Activated CD8-positive, alpha-beta memory T cell treated with anti-CD3 and anti-CD28 coated beads, Interleukin-2, amount 50 U/mL, for 24 hours (primary cell): ENCODE data around the gene MUC5B.
"Not testable (repeated sequence)": the region's sequence is repeated elsewhere in the genome, so short reads cannot be mapped to it uniquely, and the experiment has no call there.

ENCODE experiments used
- DNase-seq: peaks from one replicate; pipeline ENCODE4 v3.0.0-alpha.2; 2020; ENCODE audit errors: extremely low read depth

The MUC5B gene

DNA sequence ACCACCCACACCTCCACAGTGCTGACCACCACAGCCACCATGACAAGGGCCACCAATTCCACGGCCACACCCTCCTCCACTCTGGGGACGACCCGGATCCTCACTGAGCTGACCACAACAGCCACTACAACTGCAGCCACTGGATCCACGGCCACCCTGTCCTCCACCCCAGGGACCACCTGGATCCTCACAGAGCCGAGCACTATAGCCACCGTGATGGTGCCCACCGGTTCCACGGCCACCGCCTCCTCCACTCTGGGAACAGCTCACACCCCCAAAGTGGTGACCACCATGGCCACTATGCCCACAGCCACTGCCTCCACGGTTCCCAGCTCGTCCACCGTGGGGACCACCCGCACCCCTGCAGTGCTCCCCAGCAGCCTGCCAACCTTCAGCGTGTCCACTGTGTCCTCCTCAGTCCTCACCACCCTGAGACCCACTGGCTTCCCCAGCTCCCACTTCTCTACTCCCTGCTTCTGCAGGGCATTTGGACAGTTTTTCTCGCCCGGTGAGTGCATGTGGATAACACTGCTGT is 28.4 kb downstream of the MUC5B start:
- DNase-seq: no peak

DNA sequence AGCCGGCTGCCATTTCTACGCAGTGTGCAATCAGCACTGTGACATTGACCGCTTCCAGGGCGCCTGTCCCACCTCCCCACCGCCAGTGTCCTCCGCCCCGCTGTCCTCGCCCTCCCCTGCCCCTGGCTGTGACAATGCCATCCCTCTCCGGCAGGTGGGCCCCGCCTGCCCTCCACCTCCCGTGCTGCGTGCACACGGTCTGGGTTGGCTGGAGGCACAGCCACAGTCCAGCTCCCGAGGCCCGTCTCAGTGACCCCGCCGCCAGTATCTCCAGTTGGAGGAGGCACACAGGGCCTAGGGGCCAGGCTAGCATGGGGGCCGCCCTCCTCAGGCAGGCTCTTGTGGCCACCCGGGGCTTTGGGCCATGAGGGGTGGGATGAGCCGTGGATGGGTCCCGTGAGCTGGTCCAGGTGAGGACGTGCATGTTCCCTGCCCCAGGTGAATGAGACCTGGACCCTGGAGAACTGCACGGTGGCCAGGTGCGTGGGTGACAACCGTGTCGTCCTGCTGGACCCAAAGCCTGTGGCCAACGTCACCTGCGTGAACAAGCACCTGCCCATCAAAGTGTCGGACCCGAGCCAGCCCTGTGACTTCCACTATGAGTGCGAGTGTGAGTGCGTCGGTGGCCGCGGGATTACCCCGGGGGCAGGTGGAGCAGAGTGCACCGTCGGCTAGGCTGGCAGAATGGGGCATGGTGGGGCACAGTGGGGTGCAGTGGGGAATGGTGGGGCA is 29.7 kb downstream of the MUC5B start:
- DNase-seq: no peak

DNA sequence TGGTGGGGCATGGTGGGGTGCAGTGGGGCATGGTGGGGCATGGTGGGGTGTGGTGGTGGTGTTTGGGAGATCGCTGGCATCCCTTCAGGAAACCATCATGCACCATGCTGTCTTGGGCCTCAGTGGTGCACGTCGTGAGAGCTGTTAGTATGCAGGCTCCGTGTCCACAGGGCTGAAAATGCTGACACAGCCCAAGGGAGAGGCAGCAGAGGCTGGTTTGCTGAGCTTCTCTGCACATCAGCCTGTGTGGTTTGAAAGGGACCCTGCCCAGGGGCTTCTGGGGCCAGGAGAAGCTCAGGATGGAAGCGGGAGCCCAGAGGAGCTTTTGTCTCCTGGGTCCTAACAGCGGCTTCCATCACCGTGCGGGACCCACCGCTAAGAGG is 30.2 kb downstream of the MUC5B start:
- DNase-seq: no peak

DNA sequence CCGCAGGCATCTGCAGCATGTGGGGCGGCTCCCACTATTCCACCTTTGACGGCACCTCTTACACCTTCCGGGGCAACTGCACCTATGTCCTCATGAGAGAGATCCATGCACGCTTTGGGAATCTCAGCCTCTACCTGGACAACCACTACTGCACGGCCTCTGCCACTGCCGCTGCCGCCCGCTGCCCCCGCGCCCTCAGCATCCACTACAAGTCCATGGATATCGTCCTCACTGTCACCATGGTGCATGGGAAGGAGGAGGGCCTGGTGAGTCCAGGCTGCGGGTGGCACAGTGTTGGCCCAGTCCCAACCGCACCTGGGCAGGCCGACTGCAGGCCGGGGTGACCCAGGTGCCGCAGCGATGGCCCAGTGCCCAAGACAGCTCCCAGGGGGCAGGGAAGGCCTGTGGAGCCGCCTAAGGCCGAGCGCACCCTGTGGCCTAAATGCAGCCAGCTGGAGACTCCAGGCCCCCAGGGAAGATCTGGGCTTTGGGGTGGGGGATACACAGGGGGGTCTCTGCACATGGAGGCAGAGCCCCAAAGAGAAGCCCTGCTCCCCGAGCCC is 31.3 kb downstream of the MUC5B start:
- DNase-seq: no peak

DNA sequence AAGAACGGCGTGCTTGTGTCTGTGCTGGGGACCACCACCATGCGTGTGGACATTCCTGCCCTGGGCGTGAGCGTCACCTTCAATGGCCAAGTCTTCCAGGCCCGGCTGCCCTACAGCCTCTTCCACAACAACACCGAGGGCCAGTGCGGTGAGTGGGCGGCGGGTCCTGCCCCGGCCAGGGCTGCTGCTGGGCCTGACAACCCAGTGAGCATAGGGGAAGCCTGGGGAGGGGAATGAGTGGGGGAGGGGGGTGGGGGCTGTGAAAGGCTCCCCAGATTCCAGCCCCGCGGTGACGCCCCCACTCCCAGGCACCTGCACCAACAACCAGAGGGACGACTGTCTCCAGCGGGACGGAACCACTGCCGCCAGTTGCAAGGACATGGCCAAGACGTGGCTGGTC is 31.9 kb downstream of the MUC5B start:
- no peak for DNase-seq

DNA sequence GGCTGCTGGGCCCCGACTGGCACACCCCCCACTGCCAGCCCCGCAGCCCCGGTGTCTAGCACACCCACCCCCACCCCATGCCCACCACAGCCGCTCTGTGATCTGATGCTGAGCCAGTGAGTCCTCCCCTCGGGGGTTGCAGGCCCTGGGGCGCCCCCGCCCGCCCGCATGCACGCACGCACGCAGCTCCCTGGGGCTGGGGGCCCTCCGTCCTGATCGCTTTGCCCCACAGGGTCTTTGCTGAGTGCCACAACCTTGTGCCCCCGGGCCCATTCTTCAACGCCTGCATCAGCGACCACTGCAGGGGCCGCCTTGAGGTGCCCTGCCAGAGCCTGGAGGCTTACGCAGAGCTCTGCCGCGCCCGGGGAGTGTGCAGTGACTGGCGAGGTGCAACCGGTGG is 32.3 kb downstream of the MUC5B start:
- no peak for DNase-seq

DNA sequence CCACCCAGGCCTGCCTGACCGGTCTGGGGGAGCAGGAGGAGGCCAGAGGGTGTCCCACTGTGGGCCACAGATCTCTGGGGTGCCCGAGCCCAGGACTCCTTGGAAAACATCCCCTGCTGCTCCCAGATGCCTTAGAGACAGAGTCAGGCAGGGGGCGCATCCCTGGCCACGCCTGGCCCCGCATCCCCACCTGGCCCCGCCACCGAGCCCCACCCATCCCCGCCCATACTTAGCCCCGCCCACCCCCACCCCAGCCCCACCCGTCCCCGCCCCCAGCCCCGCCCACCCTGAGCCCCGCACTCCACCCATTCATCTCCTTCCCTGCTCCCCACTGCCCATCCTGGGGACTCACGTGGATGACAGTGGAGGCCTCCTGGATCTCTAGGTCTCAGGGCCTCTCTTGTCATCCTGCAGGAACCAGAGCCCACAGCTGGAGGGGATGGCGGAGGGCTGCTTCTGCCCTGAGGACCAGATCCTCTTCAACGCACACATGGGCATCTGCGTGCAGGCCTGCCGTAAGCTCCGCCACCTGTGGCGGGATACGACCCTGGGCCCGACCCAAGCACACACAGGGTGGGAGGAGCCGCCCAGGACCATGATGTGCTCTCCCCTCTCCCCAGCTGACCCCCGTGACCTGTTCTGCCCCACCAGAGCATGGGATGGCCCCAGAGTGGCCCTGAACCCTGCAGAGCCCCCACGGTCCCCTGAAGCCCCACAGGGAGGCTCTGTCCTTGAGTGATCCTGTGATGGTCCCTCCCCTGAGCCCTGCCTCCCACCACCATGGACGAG is 33.6 kb downstream of the MUC5B start:
- no peak for DNase-seq

DNA sequence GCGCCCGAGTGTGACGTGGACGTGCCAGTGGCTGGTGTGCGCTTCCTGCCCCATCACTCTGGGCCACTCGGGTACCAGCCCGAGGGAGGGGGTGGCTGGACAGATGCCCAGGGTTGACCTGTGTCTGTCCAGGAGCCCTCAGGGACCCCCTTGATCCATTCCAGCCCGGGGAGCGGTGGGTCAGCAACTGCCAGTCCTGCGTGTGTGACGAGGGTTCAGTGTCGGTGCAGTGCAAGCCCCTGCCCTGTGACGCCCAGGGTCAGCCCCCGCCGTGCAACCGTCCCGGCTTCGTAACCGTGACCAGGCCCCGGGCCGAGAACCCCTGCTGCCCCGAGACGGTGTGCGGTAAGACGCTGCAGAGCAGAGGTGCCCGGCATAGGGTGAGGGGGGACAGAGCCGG is 34.5 kb downstream of the MUC5B start:
- no peak for DNase-seq

DNA sequence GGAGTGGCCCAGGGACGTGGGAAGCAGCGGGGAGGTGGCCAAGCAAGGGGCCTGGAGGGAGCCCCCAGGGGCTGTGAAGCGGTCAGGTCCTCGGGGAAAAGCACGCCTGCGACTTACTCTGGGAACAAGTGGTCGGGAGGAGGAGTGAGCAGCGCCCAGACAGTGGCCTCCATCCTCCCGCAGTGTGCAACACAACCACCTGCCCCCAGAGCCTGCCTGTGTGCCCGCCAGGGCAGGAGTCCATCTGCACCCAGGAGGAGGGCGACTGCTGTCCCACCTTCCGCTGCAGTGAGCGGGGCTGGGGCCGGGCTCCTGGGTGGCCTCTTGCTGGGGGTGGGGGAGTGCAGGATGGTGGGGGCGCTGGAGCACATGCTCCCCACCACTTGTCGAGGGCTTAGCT is 35.0 kb downstream of the MUC5B start:
- no peak for DNase-seq

DNA sequence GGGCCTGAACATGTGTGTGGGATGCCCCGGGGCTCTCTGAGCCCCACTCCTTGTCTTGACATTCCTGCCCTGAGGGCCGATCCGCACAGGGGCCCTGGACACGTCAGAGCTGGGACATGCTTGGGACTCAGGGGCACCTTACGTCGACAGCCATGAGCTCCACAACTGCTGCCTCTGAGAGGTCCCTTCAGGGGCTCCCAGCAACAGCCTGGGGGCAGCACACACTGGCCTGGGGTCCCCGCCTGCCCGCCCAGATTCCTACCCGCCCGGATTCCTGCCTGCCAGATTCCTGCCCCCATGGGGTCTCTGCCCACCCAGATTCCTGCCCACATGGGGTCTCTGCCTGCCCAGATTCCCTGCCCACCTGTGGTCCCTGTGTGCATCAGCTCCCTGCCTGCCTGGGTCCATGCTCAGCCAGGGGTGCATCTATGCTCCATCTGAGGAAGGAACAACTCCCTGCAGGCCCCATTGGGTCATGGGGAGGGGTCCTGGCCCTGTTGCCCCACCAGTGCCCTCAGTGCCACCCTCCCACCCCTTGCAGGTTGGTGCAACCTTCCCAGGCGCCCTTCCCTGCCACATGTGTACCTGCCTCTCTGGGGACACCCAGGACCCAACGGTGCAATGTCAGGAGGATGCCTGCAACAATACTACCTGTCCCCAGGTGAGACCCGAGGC is 35.7 kb downstream of the MUC5B start:
- DNase-seq: no peak

DNA sequence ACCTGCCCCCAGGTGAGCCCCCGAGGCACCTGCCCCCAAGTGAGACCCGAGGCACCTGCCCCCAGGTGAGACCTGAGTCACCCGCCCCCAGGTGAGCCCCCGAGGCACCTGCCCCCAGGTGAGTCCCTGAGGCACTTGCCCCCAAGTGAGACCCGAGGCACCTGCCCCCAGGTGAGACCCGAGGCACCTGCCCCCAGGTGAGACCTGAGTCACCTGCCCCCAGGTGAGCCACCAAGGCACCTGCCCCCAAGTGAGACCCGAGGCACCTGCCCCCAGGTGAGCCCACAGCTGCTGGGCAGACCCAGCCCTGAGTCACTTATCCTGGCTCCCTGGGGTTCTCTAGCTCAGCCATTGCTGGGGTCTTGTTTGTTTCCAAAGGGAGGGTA is 36.2 kb downstream of the MUC5B start:
- no peak for DNase-seq

DNA sequence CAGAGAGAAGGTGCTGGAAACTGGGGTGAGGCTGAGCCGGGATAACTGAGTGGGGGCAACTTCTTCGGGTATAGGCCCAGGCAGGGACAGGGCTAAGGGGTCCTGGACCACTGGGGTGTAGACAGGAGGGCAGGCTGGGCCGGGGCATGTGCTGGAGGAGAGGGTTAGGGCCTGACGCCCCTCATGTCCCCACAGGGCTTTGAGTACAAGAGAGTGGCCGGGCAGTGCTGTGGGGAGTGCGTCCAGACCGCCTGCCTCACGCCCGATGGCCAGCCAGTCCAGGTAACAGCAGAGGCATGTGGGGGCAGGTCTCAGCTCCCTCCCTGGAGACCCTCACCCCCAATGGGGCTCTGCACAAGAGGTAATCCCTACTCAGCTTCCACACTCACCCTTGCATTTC is 36.7 kb downstream of the MUC5B start:
- no peak for DNase-seq

DNA sequence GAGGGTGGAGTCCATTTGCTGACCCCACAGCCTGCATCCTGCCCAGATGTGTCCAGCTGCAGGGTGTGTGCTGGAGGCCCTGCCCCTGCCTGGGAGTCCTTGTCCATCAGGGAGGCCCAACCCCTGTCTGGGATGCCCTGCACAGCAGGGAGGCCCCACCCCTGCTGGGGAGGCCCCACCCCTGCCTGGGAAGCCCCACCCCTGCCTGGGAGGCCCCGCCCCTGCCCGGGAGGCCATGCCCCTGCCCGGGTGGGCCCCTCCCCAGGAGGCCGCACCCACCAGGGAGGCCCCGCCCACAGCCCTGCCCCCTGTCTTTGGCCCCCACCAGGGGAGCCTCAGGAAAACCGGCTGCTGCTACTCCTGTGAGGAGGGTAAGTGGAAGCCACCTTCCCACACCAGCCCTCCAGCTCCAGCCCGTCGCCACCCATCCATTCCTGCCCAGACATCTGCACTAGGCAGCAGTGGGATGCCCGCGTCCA is 37.2 kb downstream of the MUC5B start:
- DNase-seq: no peak

DNA sequence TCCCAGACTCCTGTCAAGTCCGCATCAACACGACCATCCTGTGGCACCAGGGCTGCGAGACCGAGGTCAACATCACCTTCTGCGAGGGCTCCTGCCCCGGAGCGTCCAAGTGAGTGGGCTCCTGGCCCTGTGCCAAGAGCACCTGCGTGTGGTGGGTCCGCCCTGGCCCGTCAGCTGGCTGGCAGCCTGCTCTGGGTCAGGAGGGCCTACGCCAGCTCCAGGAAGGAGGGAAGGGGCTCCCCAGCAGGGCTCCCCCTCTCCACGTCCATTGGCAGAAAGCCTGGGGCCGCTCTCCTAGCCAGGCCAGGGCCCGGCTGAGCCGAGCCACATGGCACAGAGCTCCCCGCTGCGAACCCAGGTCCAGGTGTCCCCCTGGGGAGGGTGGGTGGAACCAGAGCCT is 37.8 kb downstream of the MUC5B start:
- no peak for DNase-seq

DNA sequence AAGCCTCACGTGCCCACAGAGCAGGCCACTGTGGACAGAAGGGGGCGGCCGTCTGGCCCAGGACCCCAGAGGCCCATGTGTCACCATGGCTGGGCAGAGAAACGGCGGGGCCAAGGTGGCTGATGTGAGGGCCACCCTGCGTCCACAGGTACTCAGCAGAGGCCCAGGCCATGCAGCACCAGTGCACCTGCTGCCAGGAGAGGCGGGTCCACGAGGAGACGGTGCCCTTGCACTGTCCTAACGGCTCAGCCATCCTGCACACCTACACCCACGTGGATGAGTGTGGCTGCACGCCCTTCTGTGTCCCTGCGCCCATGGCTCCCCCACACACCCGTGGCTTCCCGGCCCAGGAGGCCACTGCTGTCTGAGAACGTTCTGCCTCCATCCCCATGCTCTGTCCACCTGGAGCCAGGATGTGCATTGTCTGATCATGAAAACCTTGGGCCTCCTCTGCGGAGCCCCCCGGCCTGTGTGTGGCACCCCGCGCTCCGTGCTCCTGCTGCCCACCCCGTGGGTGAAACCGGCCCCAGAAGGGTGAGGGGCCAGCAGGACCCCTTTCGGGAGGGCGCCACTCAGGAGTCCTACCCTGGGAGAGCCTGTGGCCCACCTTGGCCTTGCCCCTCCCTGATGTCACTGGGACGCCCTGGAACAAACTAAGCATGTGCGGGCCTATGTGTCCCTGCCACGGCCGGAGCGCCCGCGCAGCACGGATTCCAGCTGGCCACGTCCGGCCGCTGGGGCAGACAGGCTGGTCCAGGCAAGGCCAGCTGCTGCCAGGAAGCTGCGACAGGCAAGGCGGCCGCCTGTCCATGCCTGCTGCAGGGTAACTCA is 38.6 kb downstream of the MUC5B start:
- DNase-seq: no peak

DNA sequence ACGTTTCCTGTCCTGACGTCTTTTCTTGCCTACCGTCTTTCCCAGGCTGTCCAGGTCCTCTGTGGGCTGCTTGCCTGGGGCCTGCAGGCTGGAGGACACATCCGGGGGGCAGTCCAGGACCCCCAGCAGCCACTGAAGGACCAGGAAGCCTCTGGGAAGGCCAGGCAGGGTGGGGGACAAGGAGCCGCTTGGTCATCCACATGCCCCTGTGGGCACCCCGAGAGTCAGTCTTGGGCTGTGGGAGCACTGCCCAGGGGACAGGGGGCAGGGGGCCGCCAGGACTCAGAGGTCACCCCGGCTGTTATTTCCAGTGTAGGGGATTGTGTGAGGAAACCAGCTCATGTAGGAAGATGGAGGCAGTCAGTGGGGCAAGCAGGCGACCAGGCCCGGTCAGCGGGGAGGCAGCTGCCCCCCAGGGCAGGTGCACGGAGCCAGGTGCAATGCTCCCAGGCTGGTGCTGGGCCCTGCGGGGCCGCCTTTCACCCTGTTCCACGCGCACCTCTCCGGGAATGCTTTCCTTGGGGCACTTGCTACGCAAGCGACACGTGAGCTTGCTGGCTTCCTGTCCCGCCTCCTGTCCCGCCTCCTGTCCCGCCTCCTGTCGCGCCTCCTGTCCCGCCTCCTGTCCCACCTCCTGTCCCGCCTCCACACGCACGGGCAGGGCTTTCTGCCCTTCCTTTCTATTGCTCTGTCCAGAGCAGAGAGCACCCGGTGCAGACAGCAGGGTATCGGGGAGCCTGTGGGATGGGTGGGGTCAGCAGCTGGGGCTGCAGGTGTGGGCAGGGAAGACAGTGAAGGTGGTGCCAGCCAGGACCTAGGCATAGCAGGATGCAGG is 39.5 kb downstream of the MUC5B start:
- DNase-seq: peak; percentile 70

DNA sequence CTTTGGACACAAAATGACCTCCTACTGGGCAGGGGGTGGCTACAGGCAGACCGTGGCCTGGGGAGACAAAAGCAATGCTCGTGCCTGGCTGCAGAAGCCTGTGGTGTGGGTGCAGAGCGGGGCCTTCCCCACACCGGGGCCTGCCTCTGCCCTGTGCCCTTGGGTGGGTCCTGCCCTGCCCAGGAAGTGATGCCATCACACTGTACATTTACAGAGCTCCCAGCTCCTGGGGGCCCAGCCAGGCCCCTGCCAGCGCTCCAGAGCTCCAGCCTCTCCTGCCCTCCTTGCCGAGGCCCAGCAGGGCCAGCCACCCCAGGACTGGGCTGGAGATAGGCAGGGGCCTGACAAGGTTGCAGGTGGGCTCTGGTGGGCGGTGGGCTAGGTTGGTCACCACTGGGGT is 40.1 kb downstream of the MUC5B start:
- no peak for DNase-seq

DNA sequence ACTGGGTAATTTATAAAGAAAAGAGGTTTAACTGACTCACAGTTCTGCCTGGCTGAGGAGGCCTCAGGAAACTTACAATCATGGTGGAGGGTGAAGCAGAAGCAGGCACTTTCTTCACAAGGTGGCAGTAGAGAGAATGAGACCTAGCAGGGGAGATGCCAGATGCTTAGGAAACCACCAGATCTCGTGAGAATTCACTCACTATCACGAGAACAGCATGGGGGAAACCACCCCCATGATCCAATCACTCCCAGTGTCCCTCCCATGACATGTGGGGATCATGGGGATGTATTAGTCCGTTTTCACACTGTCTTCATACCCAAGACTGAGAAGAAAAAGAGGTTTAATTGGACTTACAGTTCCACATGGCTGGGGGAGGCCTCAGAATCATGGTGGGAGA is 41.6 kb downstream of the MUC5B start:
- not testable (repeated sequence) for DNase-seq

DNA sequence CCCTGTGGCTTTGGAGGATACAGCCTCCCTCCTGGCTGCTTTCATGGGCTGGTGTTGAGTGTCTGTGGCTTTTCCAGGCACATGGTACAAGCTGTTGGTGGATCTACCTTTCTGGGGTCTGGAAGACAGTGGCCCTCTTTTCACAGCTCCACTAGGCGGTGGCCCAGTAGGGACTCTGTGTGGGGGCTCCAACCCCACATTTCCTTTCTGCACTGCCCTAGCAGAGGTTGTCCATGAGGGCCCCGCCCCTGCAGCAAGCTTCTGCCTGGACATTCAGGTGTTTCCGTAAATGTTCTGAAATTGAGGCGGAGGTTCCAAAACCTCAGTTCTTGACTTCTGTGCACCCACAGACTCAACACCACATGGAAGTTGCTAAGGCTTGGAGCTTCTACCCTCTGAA is 42.6 kb downstream of the MUC5B start:
- not testable (repeated sequence) for DNase-seq

DNA sequence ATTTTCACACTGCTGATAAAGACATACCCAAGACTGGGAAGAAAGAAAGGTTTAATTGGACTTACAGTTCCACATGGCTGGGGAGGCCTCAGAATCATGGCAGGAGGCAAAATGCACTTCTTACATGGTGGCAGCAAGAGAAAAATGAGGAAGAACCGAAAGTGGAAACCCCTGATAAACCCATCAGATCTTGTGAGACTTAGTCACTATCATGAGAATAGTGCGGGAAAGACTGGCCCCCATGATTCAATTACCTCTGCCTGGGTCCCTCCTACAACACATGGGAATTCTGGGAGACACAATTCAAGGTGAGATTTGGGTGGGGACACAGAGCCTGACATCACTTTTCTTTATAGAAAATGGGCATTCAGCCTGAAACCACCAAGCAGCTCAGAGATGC is 44.1 kb downstream of the MUC5B start:
- DNase-seq: not testable (repeated sequence)
